ENCODE data around the gene TUBG1. TPM values are rescaled to one million over a fixed set of nuclear protein-coding genes. Genes with fewer than 3 reads are reported as not detected.

The TUBG1 gene
- 18.9 and 62.2 TPM in 2 replicates for total RNA-seq

DNA sequence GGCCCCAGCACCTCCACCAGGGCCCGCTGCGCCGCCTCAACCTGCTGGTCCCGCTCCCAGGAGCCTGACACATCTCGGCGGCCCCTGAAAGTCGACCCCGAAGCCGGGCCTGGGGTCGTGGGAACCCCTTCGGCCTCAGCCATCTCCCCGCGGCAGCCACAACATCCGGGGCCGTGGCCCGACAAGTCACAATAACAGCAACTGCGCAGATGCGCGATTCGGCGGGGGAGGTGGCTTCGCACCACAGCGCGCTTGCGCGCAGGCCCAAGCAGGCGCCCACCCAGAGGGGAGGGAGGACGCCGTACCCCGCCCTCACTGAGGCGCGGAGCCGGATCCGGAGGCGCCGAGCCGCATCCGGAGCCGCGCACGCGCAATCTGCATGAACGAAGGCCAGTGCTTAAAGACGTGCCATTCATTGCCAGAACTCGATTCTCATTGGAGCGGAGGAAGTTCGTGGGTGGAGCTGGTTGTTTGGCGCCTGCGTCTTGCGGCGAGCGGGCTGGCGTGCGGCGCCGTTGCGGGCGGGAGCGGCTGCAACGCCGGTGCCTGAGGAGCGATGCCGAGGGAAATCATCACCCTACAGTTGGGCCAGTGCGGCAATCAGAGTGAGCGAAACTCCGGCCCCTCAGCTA, at the start of gene TUBG1, which contains the start of gene RETREG3:
Gene TUBG1 (plus strand): TSS at position 502 of the 632 bp plus-strand sequence. CDS start 55 bp downstream, at position 557.
Gene RETREG3 (minus strand): TSS at position 193 of the 632 bp plus-strand sequence. CDS start 50 bp downstream, at position 143.

DNA sequence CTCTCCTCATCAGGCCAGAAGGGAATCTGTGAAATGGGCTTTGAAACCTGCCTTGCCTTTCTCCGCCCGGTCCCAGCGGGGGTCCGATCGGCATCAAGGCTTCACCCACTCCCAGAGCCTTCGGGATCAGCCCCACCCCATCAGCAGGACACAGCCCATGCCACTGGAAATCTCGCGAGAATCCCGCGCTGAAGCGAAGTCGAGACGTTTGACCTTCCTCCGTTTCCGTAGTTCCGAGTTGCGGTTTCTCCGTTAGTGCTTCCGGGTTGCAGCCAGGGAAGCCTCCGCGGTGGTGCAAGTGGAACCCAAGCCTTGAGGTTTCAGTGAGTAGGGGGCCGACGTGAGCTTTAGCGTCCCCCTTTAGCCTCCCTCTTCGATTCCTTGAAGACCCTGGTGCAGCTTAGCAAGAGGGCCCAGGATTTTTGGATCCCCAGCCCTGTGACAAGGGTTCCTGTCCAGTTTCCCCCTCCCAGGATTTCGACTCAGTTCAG, 47.5 kb upstream of the TUBG1 start, which contains the start of gene COASY:
Gene COASY (plus strand): TSS at position 252 of the 491 bp plus-strand sequence. CDS start 475 bp downstream, outside the sequence.

DNA sequence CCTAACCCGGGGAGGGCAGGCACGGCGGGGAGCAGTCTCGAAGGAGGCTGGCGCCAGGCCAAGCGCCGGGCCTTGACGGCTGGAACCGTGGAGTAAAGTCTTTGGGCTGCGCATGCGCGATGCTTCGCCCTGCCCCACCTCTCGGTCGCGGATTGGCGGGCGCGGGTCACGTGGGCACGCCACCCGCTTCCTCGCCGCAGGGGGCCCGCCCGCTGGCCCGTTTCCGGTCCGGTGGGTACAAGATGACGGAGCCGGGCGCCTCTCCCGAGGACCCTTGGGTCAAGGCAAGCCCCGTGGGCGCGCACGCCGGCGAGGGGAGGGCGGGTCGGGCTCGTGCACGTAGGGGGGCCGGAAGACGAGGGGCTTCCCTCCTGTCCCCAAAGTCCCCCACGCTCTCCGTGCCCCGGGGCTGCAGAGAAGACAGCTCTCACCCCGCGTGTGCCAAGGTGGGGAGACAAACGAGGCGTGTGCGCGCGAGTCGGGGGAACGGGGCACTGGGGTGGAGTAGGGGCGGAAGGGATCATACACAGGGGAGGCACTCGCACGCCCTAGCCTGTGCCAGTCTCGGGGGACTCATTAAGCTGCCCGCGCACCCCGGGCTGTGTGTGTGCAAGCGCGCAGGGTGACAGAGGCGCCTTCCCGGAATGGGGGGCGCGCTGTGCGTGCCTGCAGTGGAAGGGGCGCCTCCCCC, 42.5 kb upstream of the TUBG1 start, which contains the start of gene MLX:
Gene MLX (plus strand): TSS at position 218 of the 691 bp plus-strand sequence. CDS start 25 bp downstream, at position 243.

DNA sequence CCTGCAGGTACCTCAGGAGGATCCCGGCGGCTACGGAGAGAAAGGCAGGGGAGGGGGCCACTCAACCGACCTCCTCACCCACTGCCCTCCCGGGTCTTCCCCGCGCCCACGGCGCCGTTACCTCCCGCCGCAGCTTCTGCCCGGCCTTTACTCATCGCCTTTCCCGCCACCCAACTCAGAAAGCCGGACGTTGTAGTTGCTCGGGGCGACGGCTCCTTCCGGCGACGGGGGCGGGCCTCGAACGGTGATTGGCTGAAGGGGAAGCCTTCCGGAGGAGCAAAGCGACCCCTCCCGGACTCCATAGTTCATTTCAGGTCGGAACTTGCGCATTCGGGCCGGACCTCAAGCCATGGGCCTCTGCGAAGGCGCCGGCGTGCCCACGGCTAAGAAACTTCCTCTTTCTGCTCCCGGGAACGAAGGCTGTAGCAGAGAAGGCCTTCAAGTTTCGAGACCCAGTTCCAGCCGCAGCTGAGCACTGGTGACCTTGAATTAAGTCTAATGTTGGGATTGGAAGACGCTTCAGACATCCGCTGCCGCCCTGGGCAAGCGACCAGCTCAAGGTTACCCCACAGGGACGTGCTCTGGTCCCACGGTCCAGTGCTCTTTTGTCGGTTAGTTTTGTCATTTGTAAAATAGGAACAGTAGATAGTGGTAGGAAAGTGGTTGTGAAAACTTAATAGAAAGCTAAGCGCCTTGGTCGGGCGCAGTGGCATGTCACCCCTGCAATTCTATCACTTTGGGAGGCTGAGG, 31.8 kb upstream of the TUBG1 start, which contains the start of gene PSMC3IP:
Gene PSMC3IP (minus strand): TSS at position 198 of the 750 bp plus-strand sequence. CDS start 43 bp downstream, at position 155.

DNA sequence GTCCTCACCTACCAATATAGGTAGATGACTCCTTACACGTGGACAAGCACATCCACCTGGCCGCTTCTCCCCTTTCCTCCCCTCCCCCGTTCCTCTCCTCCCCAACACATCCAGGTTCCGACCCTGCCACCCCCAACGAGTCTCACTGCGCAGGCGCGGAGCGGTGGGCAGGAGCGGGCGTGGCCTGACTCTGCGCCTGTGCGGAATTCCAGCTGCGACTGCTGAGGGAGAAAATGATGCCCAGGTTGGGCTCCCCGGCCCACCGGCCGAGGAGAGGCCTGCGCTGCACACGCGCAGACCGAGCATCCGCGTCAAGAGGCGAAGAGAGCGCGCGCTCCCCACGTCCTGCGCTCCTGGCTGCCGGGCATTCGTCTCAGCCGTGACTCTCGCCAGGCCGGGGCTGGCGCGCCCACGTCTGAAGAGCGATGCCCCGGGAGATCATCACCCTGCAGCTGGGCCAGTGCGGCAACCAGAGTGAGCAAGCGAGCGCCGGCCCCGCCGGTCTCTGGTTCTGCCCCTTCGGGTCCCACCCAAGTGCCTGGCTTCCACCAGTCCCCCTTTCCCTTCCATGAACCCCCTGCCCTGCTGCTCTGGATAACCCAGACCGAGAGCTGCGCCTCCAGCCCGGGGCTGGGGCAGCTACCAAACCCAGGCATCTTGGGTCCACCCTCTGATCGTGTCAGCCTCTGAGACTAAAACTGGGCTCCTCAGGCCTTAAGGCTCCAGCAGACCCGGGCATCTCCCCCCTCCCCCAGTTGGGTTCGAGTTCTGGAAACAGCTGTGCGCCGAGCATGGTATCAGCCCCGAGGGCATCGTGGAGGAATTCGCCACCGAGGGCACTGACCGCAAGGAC, 49.8 kb downstream of the TUBG1 start, which contains the start of gene TUBG2:
Gene TUBG2 (plus strand): TSS at position 206 of the 853 bp plus-strand sequence. CDS start 220 bp downstream, at position 426.

Other genes with a start within 250 kb of the TUBG1 start
- gene STAT3, start 221.2 kb upstream of the TUBG1 start, total RNA-seq, result 79.0 and 145 TPM in 2 replicates
- gene CAVIN1, start 186.4 kb upstream of the TUBG1 start, total RNA-seq, result 719 and 771 TPM in 2 replicates
- 26.4 and 60.2 TPM in 2 replicates for gene ATP6V0A1, start 150.8 kb upstream of the TUBG1 start, total RNA-seq
- 21.4 and 26.7 TPM in 2 replicates for gene NAGLU, start 73.4 kb upstream of the TUBG1 start, total RNA-seq
- gene HSD17B1, start 56.8 kb upstream of the TUBG1 start, total RNA-seq, result 0.49 and 1.1 TPM in 2 replicates
- gene COASY, start 47.5 kb upstream of the TUBG1 start, total RNA-seq, result 13.1 and 23.2 TPM in 2 replicates
- 27.0 and 33.6 TPM in 2 replicates for gene MLX, start 42.6 kb upstream of the TUBG1 start, total RNA-seq
- 3.6 and 5.6 TPM in 2 replicates for gene PSMC3IP, start 32.0 kb upstream of the TUBG1 start, total RNA-seq
- 40.3 and 50.0 TPM in 2 replicates for gene RETREG3, start 309 bp upstream of the TUBG1 start, total RNA-seq
- gene TUBG2, start 49.6 kb downstream of the TUBG1 start, total RNA-seq, result 1.9 and 7.4 TPM in 2 replicates
- 5.8 and 10.2 TPM in 2 replicates for gene PLEKHH3, start 67.3 kb downstream of the TUBG1 start, total RNA-seq
- gene CCR10, start 72.2 kb downstream of the TUBG1 start, total RNA-seq, result 2.1 and 2.2 TPM in 2 replicates
- 16.7 and 53.1 TPM in 2 replicates for gene CNTNAP1, start 72.8 kb downstream of the TUBG1 start, total RNA-seq
- gene EZH1, start 135.4 kb downstream of the TUBG1 start, total RNA-seq, result 9.6 and 18.8 TPM in 2 replicates
- gene RAMP2, start 151.5 kb downstream of the TUBG1 start, total RNA-seq, result 4.4 and 30.8 TPM in 2 replicates
- 35.5 and 41.0 TPM in 2 replicates for gene VPS25, start 163.8 kb downstream of the TUBG1 start, total RNA-seq
- gene WNK4, start 170.9 kb downstream of the TUBG1 start, total RNA-seq, result 1.3 and 13.0 TPM in 2 replicates
- gene COA3, start 189.0 kb downstream of the TUBG1 start, total RNA-seq, result 55.1 and 59.4 TPM in 2 replicates
- not detected in 2 replicates for gene CNTD1, start 189.2 kb downstream of the TUBG1 start, total RNA-seq
- 116 and 169 TPM in 2 replicates for gene BECN1, start 214.6 kb downstream of the TUBG1 start, total RNA-seq
- gene PSME3, start 223.7 kb downstream of the TUBG1 start, total RNA-seq, result 55.7 and 87.4 TPM in 2 replicates
- 0.49 and 0.69 TPM in 2 replicates for gene AOC2, start 234.9 kb downstream of the TUBG1 start, total RNA-seq
- 0.31 and 0.32 TPM in 2 replicates for gene AOC3, start 241.5 kb downstream of the TUBG1 start, total RNA-seq